NCI-H446 (cell line): Measurements from ENCODE around the gene INHBB.
"Not testable (repeated sequence)": the region's sequence is repeated elsewhere in the genome, so short reads cannot be mapped to it uniquely, and the experiment has no call there.

Experiments
- DNase-seq, 2 experiments: peaks; one replicate each; lab custom pipeline; 2025; lab: John Stamatoyannopoulos, UW

Gene INHBB

DNA sequence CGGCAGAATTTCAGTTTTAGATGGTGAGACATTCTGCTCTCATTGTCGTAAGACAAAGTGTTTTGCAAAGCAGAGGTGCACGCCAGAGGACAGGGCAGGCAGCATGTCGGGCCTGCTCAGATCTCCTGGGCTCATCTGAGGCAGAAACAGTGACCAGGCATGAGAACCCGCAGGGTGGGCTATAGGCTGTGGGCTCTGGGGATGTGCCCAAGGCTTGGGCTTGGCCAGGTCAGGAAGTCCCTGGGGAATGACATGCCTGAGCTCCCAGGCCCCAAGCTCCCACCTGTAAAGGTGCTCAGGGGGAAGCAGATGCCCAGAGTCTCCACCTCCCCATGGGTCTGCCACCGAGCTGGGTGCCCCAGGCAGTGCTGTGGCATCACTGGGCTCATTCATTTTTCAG, 35.3 kb downstream of the INHBB start:
- no peak for DNase-seq

DNA sequence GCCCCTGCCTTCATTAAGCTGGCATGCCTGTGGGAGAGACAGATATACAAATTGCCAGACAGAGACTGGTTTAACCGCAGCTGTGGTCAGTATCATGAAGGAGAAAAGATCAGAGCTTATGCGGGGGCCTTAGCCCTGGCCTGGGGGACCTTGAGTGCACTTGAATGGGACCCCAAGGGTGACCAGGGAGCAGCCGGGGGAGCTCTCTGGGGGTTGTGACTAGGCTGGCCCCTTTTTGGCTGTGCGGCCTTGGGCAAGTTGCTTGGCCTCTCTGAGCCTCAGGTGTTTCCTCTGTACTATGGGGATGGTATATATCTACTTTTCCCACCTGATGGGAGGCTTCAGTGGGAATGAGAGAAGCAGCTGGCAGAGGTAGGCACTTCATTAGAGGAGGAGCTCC, 35.7 kb downstream of the INHBB start:
- no peak for DNase-seq

- no peak for DNase-seq
These were observed 36.7 kb downstream of the INHBB start for GRCh38 chr2:120382541-120383144.

DNA sequence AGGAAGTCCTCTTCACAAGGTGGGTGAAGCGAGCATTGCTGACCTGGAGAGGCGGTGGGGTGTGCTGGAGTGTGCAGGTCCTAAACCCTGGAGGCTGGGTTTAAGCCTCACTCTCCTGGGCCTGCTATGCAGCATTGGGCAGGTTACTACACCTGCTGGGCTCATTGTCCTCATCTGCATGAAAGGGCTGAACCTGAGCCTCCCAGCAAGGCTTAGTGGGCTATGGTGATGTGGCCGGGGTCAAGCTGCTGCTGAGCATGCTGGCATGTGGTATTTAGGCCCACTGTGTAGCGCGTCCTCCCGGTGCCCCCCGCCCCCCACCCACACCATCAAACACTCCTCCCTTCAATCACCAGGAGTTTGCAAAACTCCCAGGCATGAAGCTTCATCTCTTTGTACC, 37.3 kb downstream of the INHBB start:
- DNase-seq: no peak

- no peak for DNase-seq
These were observed 37.9 kb downstream of the INHBB start for GRCh38 chr2:120383631-120384340.

- no peak for DNase-seq
These were observed 38.8 kb downstream of the INHBB start for GRCh38 chr2:120384486-120385354.

DNA sequence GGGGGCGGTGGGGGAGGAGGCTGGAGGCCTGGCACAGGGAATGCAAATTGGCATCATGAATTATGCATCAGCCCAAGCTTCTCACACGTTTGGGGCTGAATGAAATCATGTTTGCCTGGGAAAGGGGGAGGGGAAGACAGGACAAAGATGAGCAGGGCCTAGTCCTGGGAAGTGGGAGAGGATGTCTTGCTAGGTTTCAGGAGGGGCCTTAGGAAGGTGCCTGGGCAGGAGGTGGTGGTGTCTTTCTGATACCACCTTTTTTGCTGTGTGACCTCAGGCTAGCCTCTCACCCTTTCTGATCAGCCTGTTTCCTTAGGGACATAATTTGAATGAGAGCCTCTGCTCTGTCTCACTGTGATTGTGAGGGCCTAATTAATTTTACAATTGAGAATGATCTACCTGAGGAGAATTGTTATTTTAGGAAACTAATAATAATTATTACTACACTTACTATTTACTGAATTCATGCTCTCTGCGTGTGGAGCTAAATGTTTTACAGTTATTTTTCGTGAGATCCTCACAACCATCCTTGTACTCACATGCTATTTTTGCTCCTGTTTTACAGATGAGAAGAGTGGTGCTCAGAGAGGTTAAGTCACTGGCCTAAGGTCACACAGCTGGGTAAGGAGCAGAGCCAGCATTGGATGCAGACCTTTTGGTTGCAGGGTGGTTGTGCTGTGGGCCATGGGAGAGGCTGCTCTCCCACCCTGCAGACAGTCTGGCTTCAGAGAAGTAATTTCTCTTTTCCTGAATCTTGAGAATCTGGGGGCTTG, 39.6 kb downstream of the INHBB start:
- DNase-seq: no peak

DNA sequence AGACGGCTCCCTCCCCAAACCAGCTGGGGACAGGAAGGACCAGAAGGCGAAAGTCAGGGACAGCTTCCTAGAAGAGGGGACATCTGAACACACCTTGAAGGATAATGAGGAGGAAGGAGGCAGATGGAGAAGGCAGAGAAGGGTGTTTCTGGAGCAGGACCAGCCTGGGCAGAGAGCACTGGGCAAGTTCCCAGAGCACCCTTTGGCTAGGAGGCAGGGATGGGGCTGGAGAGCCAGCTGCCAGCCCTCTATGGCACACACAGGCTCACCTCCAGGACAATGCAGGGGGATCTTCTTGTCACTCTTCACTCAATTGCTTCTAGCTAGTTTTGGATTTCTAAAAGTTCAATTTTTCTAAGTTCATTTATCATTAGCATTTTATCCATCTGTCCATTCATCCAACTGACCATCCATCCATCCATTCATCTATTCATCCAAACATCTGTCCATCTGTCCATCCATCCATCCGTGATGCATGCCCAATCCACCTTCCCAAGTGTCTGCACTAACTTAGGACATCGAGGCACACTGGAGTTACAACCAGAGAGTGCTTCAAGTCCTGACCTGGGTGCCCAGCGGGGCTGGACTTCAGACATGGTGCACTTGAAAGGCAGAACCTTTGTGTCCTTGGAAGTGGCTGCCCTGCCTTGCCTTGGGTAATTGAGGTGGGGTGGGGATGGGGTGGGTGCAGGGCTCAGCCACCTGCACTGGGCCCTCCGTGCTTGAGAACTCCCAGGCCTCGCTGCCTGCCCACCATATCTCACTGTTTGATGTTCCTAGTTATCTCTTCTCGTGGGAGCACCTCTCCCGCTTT, 42.5 kb downstream of the INHBB start:
- no peak for DNase-seq

DNA sequence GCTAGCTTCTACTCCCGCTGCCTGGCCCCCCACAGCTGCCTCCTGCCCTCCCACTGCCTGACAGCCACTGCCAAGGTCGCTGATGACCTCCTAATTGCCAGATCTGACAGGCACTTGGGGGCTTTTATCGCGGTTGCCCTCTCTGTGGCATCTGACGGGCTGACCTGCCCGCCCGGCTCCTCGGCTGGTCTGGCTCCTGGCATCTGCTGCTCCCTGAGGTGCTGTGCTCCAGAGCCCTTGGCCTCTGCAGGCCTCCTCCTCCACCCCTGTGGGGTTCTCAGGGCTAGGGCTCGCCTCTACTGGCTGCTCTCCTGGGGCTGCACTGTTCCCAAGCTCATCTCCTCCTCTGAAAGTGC, 43.1 kb downstream of the INHBB start:
- DNase-seq: no peak

DNA sequence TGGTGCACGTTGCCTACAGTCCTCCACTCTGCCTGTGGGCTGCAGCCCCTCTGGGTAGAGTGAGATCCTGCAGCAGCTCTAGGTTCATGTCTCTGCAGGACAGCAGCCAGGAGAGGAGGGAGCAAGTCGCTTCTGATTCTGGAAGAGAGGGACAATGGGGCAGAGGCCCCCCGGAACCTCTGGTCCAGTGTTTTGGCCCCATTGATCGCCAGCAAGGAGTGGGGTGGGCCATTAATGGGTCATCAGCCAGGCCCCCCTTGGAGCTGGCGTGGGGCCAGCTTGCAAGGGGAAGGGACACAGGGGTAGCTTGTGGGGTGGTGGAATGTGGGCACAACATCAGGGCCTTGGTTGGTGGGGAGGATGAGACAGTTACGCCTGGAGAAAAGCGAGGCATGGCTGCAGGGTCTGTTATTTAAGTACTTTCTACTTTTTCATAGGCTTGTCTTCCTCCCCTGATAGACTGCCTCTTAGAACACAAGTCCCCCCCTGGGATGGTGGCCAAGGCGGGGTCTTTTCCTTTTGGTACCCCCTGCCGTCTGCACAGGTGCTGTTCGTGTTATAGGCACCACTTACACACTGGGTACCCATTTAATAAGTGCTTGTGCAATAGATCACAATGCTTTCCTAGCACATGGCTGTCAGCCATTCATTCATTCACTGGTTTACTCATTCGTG, 44.6 kb downstream of the INHBB start:
- DNase-seq: no peak

- not testable (repeated sequence) for DNase-seq
These were observed 45.4 kb downstream of the INHBB start for GRCh38 chr2:120391382-120391781.

DNA sequence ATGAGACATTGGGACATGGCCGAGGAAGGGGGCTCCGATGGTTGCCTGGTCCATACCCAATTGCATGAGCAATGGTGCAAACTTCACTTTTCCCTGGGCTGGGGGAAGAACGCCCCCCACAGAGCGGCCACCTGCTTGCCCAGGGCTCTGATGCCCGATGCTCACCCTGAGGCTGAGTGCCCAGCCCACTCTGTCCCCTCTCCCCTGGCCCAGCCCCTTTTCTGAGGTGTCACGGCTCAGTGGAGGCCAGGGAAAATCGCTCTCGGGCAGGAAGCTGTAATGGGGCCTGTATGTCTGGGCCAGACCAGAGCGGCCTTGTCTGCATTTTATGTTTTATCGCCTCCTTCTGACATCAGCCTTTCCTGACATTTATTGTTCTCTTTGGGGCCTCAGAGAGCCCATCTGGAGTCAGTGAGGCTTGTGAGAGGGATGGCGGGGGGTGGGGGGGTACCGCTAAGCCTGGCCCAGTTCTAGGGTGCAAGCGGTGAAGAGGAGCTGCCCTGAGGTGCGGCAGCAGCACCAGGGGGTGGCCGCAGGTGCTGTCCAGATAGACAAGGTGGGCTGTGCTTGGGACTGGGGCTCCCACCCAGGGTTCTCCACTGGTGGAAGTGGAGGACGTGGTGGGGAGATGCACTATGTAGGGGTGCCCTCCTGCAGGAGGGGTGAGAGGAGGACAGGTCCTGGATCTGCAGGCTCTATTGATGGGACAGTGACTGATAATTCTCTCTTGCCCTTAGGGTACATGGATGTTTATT, 46.2 kb downstream of the INHBB start:
- no peak for DNase-seq

GRCh38 chr2:120392923-120393322, 47.0 kb downstream of the INHBB start:
- DNase-seq: no peak

DNA sequence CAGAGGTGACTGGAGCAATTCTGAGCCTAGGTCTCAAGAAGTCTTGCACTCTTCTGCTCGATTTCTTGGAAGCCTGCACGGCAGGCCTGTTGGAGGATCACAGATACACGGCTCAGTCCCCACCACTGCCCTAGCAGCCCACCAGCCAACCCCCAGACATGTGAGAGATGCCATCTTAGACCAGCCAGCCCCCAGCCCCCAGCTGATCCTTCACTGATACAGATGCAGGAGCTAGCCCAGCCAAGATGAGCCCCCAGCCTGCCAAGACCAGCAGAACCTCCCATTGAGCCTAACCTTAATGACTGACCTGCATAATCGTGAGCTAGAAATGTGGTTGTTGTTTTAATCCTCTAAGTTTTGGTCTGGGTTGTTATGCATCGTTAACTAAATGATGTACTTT, 47.5 kb downstream of the INHBB start:
- DNase-seq: no peak

DNA sequence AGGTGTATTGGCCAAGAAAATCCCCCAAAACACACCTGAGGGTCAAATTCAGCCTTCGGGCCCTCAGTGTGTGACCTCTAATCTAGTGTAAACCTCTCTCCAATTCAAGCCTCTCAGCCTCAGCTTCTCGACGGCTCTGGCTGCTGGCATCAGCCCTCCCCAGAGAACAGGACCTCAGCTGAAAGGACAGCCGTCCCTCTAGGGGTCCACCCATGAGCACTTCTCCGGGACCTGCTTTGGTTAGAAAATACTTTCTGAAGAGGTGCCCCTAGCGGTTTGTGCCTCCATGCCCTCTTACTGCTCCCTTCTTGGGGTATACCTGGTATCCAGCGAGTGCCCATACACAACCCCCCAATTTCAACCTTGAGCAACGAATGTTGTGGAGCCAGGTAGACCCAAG, 48.8 kb downstream of the INHBB start:
- no peak for DNase-seq

GRCh38 chr2:120395221-120396012, 49.5 kb downstream of the INHBB start:
- no peak for DNase-seq

DNA sequence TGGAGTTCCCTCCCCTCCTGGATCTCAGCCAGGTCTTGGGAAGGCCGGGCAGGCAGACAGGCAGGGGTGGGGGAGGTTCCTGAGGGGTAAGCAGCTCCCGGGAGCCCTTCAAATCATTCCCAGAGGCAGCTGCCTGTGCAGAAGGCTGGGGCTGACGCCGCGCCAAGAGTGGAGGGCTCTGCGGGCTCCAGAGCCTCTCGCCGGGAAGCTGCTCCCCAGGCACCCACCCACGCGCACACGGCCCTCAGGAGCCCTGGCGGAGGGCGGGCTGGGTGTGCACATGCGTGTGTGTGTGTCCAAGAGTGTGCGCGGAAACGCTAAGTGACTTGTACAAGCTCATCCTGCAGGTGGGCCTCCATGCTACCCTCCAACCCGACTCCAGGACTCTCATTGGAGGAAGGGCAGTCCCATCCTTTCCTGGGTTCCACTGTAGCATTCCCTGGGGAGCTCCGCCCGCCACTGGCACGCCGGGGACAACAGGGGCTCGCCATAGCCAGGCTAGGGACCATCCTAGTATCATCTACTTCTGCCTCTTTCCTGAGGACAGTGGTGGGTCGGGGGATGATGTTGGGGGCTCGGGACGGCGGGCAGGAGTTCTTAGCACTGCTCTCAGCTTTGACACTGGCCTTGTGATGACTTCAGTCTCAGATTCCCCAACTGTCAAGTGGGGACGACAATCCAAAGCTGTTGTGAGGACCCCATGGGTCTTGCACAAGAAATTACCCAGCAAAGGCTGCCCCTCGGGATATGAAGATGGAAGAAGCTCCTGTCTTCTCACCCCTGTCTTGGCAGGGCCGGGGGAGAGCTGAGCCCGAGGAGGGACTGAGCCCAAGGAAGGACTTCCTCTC, 50.3 kb downstream of the INHBB start:
- DNase-seq: peak in 1 of 2 experiments; percentile 35
